Stimulated activated CD4-positive, alpha-beta T cell treated with anti-CD3 and anti-CD28 coated beads, TNF-alpha, amount 100 ng/mL, for 4 hours (primary cell): Measurements from ENCODE around the gene PDZRN3.
A peak's percentile ranks its signal among the peaks of the same experiment; 100 is the strongest.

Source experiments
- DNase-seq, 3 experiments: peaks; one replicate each; pipeline ENCODE4 v3.0.0-alpha.2; 2020; ENCODE audit warnings: low read depth in 3 of 3

Gene PDZRN3

DNA sequence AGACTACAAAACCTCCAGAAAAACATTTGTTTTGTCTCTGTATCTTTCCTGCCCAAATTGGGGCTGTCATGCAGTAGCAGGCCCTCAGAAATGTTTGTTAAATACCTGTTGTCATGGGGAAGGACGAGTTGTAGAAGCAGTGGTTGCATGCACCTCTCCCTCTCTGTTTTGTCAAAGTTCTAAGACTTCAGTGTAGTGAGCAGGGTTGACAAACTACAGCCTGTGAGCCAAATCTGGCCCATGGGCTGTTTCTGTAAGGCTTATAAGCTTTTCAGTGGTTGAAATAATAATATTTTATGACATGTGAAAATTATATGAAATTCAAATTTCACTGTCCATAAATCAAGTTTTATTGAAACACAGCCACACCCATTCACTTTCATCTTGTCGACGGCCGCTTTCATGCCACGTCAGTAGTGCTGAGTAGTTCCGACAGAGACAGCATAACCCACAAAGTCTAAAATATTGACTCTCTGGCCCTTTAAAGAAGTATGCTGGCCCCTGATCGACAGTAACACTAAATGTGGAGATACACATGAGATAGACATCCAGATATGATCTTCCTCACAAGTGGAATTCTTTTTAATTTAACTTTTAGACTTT lies 102.9 kb downstream of the PDZRN3 start:
- DNase-seq: no peak

DNA sequence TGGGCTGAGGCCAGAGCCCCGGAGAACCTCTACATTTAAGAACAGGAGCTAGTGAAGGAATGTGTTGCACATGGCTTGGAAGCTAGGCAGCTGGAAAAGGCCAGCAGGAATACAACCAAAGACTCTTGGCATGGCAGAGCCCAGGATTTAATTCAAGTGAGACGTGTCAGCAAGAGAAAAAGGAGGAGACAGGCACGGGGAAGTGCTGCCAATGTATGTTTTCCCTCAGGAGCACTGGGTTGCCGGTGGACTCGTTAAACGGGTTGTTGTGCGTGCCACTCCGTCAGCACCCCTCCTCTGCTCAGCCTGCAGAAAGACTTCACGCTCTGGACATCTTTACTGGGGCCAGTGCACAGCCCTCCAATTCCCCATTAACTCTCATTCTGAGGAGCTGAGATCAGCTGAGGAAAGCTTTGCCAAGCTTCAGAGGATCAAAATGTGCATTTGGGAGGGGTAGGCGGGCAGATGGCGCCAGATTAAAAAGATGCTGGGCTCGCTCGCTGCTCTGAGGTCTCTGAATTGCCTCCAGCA lies 103.7 kb downstream of the PDZRN3 start:
- DNase-seq: no peak

DNA sequence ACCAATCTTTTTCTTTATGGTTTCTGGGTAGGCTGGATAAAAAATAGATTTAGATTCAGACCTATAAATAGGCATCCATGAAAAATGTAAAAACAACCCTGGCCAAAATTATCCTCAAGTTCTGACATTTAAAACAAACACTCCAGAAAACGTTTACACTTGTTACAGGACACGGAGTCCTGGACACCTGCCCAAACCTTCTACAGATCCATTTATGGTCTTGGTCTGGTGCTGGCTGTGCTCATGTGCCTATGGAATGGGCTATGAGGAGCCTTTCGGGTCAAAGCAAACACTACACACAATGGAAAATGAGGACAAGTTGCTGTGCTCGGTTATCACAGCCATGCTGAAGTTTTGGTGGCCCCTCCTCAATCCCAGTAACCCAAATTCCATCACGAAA lies 108.1 kb downstream of the PDZRN3 start:
- DNase-seq: no peak

DNA sequence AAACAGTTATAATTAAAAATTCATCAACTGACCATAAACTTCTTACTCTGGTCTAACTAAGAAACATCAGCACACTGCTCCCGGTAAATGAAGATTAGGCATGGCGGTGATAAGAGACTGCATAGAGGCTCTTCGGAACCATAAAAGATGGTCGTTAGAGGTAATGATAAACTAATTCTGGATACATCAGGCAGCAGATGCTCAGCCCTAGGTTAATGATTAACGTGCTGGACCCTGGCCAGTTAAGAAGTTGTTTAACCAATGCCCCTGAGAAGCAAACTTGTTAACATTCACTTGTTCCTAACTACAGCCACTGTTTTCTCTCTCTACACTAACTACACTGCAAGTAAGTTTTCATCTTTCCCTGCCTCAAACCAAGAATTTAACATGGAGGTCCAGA lies 111.5 kb downstream of the PDZRN3 start:
- no peak for DNase-seq

DNA sequence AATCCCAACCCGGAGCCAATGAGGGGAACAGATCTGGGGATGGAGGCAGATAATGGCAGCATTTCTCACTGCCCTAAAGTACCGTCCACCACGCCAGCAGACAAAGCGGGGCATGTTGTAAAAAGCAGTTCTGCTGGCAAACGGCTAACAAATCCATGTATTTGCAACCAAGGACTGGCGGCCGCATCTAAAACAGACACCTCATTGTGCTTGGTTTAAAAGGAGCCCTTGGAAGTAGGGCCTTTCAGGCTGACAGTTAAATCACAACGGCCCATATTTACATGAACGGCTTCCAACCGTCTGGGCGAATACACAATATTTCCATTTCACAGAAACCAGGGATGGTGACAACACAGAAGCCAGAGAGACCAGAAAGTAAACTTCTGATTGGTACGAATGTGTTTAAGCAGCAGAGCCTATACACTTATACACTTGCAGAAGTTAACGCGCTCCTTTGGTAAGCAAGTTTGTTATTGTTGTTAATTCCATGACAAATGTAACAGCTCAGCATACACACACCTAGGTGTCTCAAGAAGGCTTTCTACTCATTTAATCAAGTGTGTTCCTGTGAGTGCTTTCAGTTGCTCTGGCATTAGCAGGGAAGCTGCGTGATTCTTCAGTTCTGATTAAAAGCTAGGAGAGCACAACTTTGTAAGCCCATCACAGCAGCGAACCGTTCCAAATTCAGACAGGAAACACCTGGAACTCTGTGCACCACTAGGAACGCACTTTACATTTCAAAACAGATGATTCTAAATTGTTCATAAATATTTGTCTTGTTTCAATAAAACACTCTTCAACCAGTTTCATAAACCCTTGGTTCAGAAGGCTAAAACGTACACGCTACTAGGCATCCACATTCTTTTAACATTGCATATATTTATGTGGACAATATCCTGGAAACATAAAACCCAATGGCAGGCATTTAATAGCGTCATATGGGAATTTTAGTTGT lies 112.9 kb downstream of the PDZRN3 start:
- DNase-seq: no peak

DNA sequence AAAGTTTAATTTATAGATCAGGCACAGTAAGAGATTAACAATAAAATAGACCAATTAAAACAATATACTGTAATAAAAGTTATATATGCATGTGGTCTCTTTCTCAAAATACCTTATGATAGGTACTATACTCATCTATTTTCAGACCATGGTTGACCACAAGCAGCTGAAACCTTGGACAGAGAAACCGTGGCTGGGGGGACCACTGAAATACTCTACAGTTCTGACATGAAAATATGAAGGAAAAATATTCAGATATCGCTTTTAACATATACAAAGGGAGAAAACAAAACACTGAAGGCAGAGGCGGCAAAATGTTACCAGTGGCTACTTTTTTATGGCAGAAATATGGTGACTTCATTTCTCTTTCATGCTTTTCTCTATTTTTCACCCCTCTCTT lies 114.0 kb downstream of the PDZRN3 start:
- DNase-seq: no peak

DNA sequence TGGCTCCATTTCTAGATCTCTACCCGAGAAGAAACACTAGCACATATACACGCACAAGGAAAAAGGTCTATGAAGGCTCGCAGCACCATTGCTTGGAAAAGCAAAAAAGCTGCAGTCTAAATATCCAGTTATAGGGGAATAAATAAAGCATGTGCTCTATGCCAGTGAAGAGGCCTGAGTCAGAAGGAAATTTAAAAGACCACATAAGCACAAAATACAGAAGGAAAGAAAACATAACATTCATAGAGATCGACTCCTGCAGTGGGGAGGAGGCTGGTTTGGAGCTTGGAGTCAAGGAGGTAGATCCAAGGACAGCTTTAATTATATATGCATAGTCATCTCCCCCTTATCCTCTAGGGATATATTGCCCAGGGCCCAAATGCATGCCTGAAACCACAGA lies 114.4 kb downstream of the PDZRN3 start:
- DNase-seq: no peak

DNA sequence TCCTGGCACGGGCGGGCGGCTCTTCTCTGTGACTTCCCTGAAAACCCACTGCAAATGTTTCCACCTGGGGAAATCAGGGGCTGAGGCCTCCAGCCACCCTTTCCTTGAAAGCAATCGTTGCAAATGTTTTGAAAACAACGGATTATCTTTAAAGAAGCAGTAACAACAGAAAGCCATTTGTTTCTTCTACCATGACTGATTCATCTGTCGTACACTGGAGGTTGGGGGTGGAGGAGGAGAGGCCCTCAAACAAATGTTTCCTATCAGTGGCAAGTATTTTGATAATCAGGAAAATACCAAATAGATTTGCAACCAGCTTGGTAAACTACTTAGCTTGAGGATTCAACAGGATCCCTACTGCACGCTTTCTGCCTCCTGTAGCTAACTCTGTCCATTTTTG lies 114.9 kb downstream of the PDZRN3 start:
- DNase-seq: no peak

DNA sequence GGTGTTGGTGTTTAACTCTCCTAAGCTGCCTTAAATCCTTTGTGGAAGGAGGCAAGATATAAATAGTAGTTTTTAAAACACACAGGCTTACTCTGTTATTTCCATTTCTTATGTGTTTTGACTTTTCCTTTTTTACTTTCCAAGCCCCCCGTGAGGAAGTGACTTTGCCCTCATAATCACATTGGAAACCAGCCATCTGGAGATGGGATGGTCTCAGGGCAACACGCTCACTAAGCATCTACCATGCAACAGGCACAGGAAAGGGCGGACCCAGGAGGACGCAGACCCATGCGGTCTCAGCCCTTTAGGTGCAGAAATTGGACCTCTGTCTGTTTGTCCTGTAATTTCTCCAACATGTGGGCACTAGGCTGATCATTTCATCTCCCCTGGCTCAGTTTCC lies 115.7 kb downstream of the PDZRN3 start:
- no peak for DNase-seq

DNA sequence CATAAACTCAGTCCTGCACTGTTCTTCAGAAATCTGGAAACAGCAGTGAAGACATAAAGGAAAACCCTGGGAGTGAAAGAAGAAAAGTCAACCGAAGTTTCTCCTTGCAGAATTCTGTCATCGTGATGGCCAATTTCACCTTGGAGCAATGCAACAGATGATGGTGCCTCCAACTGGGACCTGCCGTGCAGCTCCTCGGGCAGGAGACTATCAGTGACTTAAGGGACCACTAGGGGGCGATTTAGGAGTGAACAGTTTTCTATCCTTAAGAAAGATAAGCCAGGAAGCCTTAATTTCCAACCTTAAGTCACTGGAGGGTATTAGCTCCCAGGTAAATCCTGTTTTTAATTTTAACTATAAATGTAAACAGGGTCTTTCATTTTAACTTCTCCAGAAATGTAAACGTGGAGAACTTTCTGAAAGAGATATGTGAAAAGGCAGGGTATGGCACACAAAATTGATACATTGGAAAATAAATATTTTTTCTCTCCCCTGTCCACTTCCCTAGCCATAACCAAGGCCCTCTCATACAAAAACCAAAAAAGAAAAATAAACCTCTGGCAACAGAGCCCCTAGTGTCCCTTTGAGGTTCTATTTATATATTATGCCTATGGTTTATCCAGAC lies 116.3 kb downstream of the PDZRN3 start:
- no peak for DNase-seq

DNA sequence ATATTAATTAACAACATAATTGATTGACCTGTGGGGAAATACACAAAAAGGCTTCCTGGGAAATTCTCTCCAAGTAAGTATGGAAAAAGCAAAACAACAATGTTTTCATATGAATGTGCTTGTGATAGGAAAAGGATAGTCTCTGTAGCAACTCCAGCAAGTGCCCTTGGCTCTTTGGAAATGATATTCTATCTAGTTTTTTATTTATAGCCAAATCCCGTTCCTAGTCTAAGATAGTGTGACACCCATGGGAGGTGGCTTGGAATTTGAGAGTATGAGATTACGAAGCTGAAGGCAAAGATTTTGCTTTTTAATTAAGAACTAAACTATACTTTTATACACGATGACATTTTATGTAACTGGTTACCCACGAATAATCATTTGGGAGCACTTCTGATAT lies 119.9 kb downstream of the PDZRN3 start:
- DNase-seq: no peak

DNA sequence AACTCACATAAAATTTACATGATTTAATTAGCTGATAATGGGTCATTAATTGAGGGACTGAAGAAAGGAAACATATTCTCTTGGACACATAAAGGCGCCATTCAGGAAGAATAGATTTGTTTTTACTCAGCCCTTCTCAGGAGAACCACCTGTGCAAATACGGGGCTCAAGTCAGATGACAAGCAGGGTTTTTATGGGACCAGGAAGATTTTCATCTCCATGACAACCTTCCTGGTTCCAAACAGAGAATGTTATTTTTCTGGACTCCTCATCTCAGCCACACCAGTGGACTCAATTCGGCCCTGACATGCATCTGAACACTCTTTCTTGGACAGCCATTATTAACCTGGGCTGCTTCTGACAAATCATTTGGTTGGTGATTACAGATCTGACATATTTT lies 120.5 kb downstream of the PDZRN3 start:
- DNase-seq: no peak

DNA sequence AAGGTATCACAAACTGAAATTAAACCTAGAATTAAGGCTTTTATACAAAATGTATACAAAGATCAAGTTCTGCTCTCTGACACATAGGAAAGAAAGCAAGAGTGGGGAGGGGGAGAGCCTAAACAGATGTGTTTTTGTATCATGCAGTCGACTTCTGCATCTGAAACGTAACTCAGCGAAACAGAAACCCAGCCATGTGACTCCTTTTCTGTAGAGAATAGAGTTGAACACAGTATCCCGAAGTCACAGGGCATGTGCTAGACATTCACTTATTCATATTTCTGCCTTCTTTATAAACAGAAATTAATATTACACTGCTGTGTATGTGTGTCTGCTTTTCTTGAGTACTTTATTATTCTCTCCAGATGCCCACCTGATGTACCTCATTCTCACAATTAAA lies 121.0 kb downstream of the PDZRN3 start:
- DNase-seq: no peak

DNA sequence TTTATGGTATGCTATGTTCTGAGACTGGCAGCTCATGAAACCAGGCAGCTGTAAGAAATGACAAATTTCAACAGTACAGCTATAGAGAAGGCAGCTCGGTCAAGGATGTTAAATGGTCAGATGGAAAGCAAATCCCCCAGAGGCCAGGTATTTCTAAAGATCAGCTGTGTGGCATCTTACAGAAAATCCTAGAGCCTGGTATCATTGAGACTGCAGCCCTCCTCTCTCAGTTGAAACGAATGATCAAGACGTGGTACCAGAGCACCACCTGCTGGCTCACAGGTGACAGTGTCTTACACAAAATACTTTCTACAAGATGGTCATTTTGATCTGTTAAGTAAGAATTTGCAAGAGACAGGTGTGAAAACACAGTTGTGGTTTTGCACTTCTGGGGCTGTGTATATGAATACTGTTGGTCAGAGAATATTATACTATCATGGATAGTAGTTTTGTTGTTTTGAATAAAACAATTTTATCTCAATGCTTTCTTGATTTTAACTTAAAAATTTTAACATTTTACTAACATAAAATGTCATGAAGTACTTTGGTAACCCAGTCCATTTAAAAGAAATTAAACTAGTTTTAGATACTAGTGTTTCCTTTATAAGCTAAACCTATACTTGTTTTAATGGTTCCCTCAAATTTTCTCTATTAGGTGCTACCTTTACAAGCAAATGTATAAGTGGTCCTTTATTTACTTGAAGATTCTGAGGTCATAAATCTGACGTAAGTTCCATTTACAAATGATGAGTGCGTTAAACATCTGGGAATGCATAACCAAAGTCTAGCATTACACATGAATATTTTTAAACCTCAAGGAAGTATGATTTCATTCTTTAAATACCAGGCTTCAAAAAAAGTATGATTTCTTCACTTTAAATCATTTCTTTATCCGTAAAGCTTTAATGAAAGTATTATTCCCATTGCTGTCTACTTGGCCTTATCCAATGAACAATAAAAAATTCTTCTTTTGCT lies 121.8 kb downstream of the PDZRN3 start:
- DNase-seq: peak; percentile 3 to 10 (median 9)

DNA sequence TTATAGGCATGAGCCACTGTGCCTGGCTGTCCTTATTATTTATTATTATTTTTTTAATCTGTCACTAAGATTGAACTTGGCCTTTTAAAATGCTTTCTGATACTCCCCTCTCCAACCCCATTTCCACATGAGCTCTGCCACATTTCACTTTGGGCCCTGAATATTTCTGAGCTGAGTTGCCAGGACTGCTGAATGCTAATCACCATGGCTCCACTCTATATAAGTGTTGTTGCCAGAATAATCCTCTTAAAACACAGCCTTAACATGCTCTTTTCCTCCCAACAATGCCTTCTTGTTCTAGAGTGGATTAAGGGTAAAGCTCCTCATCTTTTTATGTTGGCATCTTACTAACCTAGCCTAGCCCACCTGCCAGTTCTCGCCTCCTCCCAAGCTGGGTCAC lies 124.4 kb downstream of the PDZRN3 start:
- no peak for DNase-seq

DNA sequence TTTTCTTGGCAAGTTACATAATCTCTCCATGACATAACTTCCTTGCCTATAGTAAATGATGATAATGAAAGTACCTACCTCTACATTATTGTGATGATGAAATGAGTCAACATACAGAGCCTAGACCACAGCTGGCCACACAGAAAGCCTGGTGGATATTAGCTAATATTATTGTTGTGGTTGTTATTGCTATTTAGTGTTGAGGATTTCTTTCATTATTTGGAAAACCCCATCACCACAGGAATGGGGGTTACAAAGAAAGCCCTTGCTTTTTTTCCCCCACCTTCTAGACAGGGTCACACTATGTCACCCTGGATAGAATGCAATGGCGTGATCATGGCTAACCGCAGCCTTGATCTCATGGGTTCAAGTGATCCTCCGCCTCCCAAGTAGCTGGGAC lies 125.0 kb downstream of the PDZRN3 start:
- DNase-seq: no peak

DNA sequence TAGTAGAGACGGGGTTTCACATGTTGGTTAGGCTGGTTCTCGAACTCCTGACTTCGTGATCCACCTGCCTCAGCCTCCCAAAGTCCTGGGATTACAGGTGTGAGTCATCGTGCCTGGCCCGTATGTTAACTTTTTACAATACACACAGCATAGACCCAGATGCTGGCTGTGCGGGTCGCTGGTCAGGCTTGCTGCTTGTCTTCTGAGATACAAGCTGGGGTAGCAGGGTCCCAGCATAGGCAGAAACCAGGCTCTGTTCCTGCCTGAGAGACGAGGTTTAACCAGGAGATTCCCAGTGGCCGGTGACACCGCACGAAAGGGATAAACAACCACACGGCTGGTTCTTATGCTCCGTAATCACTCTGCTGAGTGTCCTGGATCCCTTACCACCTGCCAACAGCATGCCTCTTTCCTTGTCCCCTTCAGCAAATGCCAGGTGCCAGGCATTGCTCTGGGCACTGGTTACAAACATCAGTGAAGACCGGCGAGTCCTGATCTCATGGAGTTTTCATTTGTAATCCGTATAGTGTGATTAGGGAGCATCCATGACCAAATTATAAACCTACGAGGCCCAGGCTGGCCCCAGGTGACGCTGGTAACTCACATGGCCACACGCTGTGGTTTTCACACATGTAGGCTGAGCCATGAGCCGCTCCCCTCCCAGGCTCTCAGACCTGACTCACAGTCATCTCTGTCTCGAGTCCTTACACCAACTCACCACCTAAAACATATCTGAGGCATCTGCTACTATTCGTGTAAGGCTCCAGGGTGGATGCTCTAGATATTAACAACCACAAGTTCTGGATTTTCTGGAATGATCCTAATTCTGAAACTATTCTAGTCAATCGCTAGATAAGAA lies 125.7 kb downstream of the PDZRN3 start:
- no peak for DNase-seq

DNA sequence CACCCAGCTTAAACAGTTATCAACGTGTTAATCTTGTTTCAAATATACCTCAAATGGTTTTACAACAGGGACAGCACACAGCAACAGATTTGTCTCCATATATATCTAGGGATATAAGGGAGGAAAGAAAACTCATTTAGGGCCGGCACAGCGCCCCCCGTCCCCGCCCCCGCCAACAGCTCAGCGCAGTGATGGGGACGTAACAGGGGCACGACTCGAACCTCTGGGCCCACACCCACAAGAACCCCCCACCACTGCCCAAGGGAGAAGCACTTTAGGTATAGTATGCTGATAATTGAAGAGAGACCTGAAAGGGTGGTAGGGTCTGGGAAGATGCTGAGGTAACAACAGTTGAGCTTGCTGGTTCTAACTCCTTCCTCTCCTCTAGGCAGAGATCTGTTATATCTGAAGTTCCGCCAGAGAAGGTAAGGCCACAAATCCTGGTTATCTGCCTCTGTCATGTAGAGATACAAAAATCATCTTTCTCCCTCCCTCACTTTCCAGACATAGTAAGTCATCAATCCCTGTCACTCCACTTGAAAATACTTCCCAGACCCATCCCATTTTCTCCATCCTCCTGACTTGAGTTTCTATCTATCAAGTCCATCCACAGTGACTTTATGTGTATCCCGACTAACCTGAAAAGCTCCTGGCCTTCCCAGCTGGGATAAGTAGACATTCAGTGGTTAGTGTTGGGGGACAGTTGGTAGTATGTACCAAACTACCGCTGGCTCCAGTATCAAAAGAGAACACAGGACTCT lies 126.9 kb downstream of the PDZRN3 start:
- DNase-seq: no peak

DNA sequence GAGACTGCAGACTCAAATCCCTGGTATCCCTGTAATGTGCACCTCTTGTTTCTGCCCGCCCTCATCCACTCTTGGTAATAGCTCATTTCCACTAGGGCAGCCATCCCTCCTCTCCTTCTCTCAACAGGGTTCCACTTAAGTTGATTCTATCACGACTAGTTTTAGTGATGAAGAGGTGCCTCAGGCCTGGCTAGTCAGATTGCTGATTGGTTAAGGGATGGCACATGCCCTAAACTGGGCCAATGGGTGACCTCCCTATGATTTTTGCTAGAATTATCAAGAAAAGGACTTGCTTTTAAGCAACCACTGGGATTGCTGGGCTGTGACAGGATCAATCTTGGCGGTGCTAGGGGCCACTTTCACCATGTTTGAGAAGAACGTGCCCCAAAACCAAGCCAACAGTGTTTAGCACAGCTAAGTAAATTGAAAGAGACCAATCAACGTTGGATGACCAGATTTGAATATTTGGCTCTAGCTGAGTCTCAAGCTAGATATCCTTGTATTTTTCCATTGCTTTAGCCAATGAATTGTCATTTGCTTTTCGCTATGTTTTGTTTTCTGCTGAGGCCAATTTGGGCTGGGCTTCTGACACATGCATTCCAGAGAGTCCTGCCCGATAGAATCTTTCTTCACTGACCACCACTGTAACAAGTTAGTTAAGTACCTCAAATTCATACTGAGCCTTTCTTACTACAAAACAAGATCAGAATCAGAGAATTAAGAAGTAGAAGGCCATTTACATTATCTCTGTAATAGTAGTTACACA lies 131.0 kb downstream of the PDZRN3 start:
- no peak for DNase-seq
